Keratinocyte (primary cell): Measurements from ENCODE around the gene ABHD15. TPM values are rescaled to one million over a fixed set of nuclear protein-coding genes. Genes with fewer than 3 reads are reported as not detected.

ENCODE experiments used
- DNase-seq: peaks from one replicate; pipeline ENCODE4 v3.0.0-alpha.2; 2011; ENCODE audit warnings: low read depth, missing footprints, low spot score
- FAIRE-seq: peaks from 2 replicates; lab custom pipeline; 2011; peaks lifted over from hg19 to GRCh38; lab: Jason Lieb, UNC
- H2AFZ ChIP-seq: 2 replicates; pipeline ENCODE4 v1.6.0; 2012; ENCODE audit warnings: low read length, control low read depth, inconsistent platforms; ENCODE audit not compliant: control insufficient read depth
- H3K27ac ChIP-seq: 2 replicates; pipeline ENCODE4 v1.5.1; 2011; ENCODE audit warnings: low read length; ENCODE audit not compliant: control insufficient read depth, insufficient read depth
- H3K27me3 ChIP-seq: 3 replicates; pipeline ENCODE4 v1.6.0; 2011; ENCODE audit warnings: low read length; ENCODE audit not compliant: control insufficient read depth, insufficient read depth; ENCODE audit errors: extremely low read depth
- H3K36me3 ChIP-seq, 2 experiments: 2 replicates in 1 of 2; 3 replicates in 1 of 2; pipeline ENCODE4 v1.5.1; 2011; ENCODE audit warnings: low read length in 2 of 2, mild to moderate bottlenecking in 1 of 2; ENCODE audit not compliant: control insufficient read depth in 2 of 2, insufficient read depth in 2 of 2; ENCODE audit errors: extremely low read depth in 1 of 2
- H3K4me1 ChIP-seq: 3 replicates; pipeline ENCODE4 v1.5.1; 2011; ENCODE audit warnings: low read length; ENCODE audit not compliant: control insufficient read depth, insufficient read depth; ENCODE audit errors: extremely low read depth
- H3K4me2 ChIP-seq: 3 replicates; pipeline ENCODE4 v1.6.0; 2011; ENCODE audit warnings: low read depth, low read length; ENCODE audit not compliant: control insufficient read depth, insufficient read depth; ENCODE audit errors: extremely low read depth
- H3K4me3 ChIP-seq, 3 experiments: fragments of 200-600 bp in 1 of 3; sonication (generic) in 1 of 3; 2 replicates in 2 of 3; 3 replicates in 1 of 3; pipeline ENCODE4 v1.5.1; 2011 to 2016; ENCODE audit warnings: low read length in 3 of 3, mild to moderate bottlenecking in 3 of 3, control low read depth in 2 of 3, inconsistent platforms in 1 of 3, low read depth in 1 of 3, mixed read lengths in 1 of 3, mixed run types in 1 of 3, moderate library complexity in 1 of 3; ENCODE audit not compliant: control insufficient read depth in 2 of 3, insufficient read depth in 2 of 3; ENCODE audit errors: extremely low read depth in 1 of 3
- H3K79me2 ChIP-seq: 2 replicates; pipeline ENCODE4 v1.6.0; 2012; ENCODE audit warnings: low read length; ENCODE audit not compliant: control insufficient read depth, insufficient read depth
- H3K9ac ChIP-seq: 3 replicates; pipeline ENCODE4 v1.6.0; 2011; ENCODE audit warnings: low read length; ENCODE audit not compliant: control insufficient read depth, insufficient read depth; ENCODE audit errors: extremely low read depth
- H3K9me1 ChIP-seq: 3 replicates; pipeline ENCODE4 v1.6.0; 2011; ENCODE audit warnings: low read length; ENCODE audit not compliant: control insufficient read depth, insufficient read depth; ENCODE audit errors: extremely low read depth
- H3K9me3 ChIP-seq: 2 replicates; pipeline ENCODE4 v1.5.1; 2012; ENCODE audit warnings: low read depth, low read length; ENCODE audit not compliant: control insufficient read depth
- H4K20me1 ChIP-seq: 3 replicates; pipeline ENCODE4 v1.6.0; 2011; ENCODE audit warnings: low read length; ENCODE audit not compliant: control insufficient read depth, insufficient read depth; ENCODE audit errors: extremely low read depth
- EZH2 ChIP-seq: IDR thresholded peaks from one replicate; pipeline ENCODE4 v1.6.1; 2012; ENCODE audit warnings: inconsistent platforms, mild to moderate bottlenecking, low read length, moderate library complexity
- dilution Hi-C: fragments of 300-500 bp; cut with MboI; formaldehyde crosslinking; loops from one replicate; pipeline ENCODE4 v1.7.0; 2020; ENCODE audit warnings: low sequenced_read_pairs; ENCODE audit not compliant: extremely low pct_ligation_motif_present
- polyA plus RNA-seq, 5 experiments: library from polyadenylated mRNA; depleted of rRNA in 3 of 5; stranded (reverse) in 3 of 5; stranded (forward) in 1 of 5; unstranded in 1 of 5; fragments of >200 nt; gene quantifications; 1 replicate in 1 of 5; 2 replicates in 3 of 5; 3 replicates in 1 of 5; pipeline versions ENCODE4 v1.2.1 to v1.2.3, GENCODE V29; 2011 to 2012; ENCODE audit warnings: missing spikeins in 2 of 5, low read depth in 1 of 5, low replicate concordance in 1 of 5
- TF ChIP-seq, protein P1 (sequence below), 3 experiments: IDR thresholded peaks in 1 of 3; conservative IDR thresholded peaks in 1 of 3; optimal IDR thresholded peaks in 1 of 3; 2 replicates in 2 of 3; 3 replicates in 1 of 3; pipeline versions ENCODE3 to v1.5.1; 2011; ENCODE audit warnings: low read length in 3 of 3, mild to moderate bottlenecking in 3 of 3, moderate library complexity in 2 of 3, control low read depth in 1 of 3, inconsistent platforms in 1 of 3; ENCODE audit not compliant: insufficient read depth in 2 of 3; ENCODE audit errors: extremely low read depth in 1 of 3

Gene ABHD15
- polyA plus RNA-seq, 1 donor (not counting 4 experiments of a cell fraction or from before 2014, with no cell fraction given): 6.2 TPM

DNA sequence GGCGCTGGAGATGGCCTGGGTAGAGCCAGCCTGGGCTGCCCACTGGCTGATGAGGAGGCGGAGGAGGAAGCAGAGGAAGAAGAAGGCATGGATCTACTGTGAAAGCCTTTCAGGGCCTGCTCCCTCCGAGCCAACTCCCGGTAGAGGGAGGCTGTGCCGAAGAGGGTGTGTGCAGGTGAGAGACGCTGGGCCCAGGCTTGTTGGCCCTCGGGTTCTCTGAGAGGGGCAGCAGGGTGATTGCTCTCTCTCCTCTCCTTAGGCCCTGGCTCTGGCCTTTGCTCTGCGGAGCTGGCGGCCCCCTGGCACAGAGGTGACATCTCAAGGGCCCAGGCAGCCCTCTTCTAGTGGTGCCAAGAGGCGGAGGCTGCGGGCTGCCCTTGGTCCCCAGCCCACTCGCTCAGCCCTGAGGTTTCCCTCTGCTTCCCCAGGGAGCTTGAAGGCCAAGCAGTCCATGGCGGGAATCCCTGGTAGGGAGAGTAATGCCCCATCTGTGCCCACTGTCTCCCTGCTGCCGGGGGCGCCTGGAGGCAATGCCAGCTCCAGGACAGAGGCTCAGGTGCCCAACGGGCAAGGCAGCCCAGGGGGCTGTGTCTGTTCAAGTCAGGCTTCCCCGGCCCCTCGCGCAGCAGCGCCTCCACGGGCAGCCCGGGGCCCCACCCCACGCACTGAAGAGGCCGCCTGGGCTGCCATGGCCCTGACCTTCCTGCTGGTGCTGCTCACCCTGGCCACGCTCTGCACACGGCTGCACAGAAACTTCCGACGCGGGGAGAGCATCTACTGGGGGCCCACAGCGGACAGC, 5.2 kb upstream of the ABHD15 start:
- no peak overlapping the region for H2AFZ ChIP-seq
- peaks cover 5% of the 10 kb centered on the region for H4K20me1 ChIP-seq
- H3K9me3 ChIP-seq: no peaks in the 10 kb centered on the region
- no peak overlapping the region for H3K4me3 ChIP-seq
- TF ChIP-seq EZH2: no peak
- TF ChIP-seq, protein P1, sequence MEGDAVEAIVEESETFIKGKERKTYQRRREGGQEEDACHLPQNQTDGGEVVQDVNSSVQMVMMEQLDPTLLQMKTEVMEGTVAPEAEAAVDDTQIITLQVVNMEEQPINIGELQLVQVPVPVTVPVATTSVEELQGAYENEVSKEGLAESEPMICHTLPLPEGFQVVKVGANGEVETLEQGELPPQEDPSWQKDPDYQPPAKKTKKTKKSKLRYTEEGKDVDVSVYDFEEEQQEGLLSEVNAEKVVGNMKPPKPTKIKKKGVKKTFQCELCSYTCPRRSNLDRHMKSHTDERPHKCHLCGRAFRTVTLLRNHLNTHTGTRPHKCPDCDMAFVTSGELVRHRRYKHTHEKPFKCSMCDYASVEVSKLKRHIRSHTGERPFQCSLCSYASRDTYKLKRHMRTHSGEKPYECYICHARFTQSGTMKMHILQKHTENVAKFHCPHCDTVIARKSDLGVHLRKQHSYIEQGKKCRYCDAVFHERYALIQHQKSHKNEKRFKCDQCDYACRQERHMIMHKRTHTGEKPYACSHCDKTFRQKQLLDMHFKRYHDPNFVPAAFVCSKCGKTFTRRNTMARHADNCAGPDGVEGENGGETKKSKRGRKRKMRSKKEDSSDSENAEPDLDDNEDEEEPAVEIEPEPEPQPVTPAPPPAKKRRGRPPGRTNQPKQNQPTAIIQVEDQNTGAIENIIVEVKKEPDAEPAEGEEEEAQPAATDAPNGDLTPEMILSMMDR (optimal IDR thresholded peaks at IDR 0.05 in 1 of 3, IDR thresholded peaks at IDR 0.05 in 1 of 3, conservative IDR thresholded peaks at IDR 0.05 in 1 of 3; ENCODE audit: extremely low read depth in 1 of 3, insufficient read depth in 2 of 3, low read length in 3 of 3): no peak
- DNase-seq (no peak), FAIRE-seq (no peak)
- peaks cover 10% of the 10 kb centered on the region for H3K4me1 ChIP-seq
- no peaks in the 10 kb centered on the region for H3K9me1 ChIP-seq
- no peaks in the 10 kb centered on the region for H3K79me2 ChIP-seq
- no peak overlapping the region for H3K9ac ChIP-seq
- H3K27ac ChIP-seq: no peak overlapping the region
- dilution Hi-C loops: no loop called here
- H3K27me3 ChIP-seq: no peaks in the 10 kb centered on the region
- H3K4me2 ChIP-seq: no peak overlapping the region
- H3K36me3 ChIP-seq: peaks cover 8 to 29% of the 10 kb centered on the region in 2 experiments

DNA sequence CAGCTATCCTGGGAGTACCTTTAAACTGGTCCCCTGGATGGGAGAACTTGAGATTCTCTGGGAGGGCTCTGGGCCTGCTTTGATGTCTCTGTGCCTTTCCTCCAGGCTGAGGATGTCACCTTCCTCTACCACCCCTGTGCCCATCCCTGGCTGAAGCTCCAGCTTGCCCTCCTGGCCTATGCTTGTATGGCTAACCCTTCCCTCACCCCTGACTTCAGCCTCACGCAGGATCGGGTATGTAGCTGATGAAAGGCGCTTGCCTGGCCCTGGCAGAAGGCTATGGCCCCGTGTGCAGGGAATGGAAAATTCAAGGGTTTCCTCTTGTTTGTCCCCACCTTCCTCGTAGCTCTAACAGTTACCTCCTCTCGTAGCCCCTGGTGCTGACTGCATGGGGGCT, 4.6 kb upstream of the ABHD15 start:
- H4K20me1 ChIP-seq: peaks cover 5% of the 10 kb centered on the region
- no peak overlapping the region for H2AFZ ChIP-seq
- no peak overlapping the region for H3K4me3 ChIP-seq
- no peaks in the 10 kb centered on the region for H3K9me1 ChIP-seq
- H3K27me3 ChIP-seq: no peaks in the 10 kb centered on the region
- H3K36me3 ChIP-seq: peaks cover 2 to 25% of the 10 kb centered on the region in 2 experiments
- no peaks in the 10 kb centered on the region for H3K9me3 ChIP-seq
- dilution Hi-C loops: no loop called here
- no peaks in the 10 kb centered on the region for H3K79me2 ChIP-seq
- no peak overlapping the region for H3K27ac ChIP-seq
- TF ChIP-seq, protein P1 (optimal IDR thresholded peaks at IDR 0.05 in 1 of 3, IDR thresholded peaks at IDR 0.05 in 1 of 3, conservative IDR thresholded peaks at IDR 0.05 in 1 of 3; ENCODE audit: extremely low read depth in 1 of 3, insufficient read depth in 2 of 3, low read length in 3 of 3): no peak
- no peak for TF ChIP-seq EZH2
- no peak overlapping the region for H3K4me2 ChIP-seq
- DNase-seq: no peak
- H3K9ac ChIP-seq: no peak overlapping the region
- FAIRE-seq: no peak
- peaks cover 10% of the 10 kb centered on the region for H3K4me1 ChIP-seq
